GM12878 (cell line): ENCODE results near the gene TSHZ2. TPM values are rescaled to one million over a fixed set of nuclear protein-coding genes. Genes with fewer than 3 reads are reported as not detected.

Source experiments
- ATAC-seq: fragments of 200-7000 bp; cut with Tn5 transposase; 3 replicates; pipeline ENCODE4 v1.9.1; 2020; ENCODE audit warnings: mild to moderate bottlenecking, moderate library complexity
- BruUV-seq: library from RNA; stranded (reverse); fragments of 400-500 nt; replicated peaks from 2 replicates; lab custom pipeline; 2021; lab: Mats Ljungman, UMichigan
- CTCF ChIA-PET: fragments of 300-600 bp; sonication (Branson Sonifier 250); formaldehyde crosslinking; extraction: SDS; loops from one replicate; lab custom pipeline; 2021; ENCODE audit warnings: inconsistent platforms; lab: Yijun Ruan, JAX
- POLR2A ChIA-PET: fragments of 350-600 bp; formaldehyde crosslinking; extraction: SDS; loops from one replicate; lab custom pipeline; 2021; ENCODE audit warnings: inconsistent platforms; lab: Charles Lee
- RAD21 ChIA-PET: fragments of 300-600 bp; sonication (Branson Sonifier 250); formaldehyde crosslinking; loops from one replicate; lab custom pipeline; 2023; ENCODE audit warnings: antibody characterized with exemption; ENCODE audit not compliant: unreplicated experiment; lab: Charles Lee
- SMC1A ChIA-PET: fragments of 300-600 bp; sonication (Branson Sonifier 250); formaldehyde crosslinking; loops from one replicate; lab custom pipeline; 2023; ENCODE audit not compliant: unreplicated experiment, uncharacterized antibody; lab: Charles Lee
- DNase-seq: peaks from one replicate; pipeline ENCODE4 v3.0.0-alpha.2; 2011; ENCODE audit warnings: low read depth, low spot score
- FAIRE-seq: peaks from 3 replicates; lab custom pipeline; 2011; peaks lifted over from hg19 to GRCh38; lab: Jason Lieb, UNC
- H2AFZ ChIP-seq: 2 replicates; pipeline ENCODE4 v1.6.0; 2011; ENCODE audit warnings: low read depth, low read length, control low read depth; ENCODE audit not compliant: control insufficient read depth
- H3K27ac ChIP-seq: 2 replicates; pipeline ENCODE4 v1.5.1; 2011; ENCODE audit warnings: control low read depth; ENCODE audit not compliant: control insufficient read depth, insufficient read depth
- H3K27me3 ChIP-seq, 2 experiments: replicated peaks in 1 of 2; 2 replicates each; pipeline versions ENCODE4 v1.6.0 to v1.6.1; 2011; ENCODE audit warnings: low read length in 1 of 2; ENCODE audit not compliant: control insufficient read depth in 2 of 2, insufficient read depth in 2 of 2
- H3K36me3 ChIP-seq, 2 experiments: 2 replicates each; pipeline ENCODE4 v1.5.1; 2011; ENCODE audit warnings: low read length in 1 of 2; ENCODE audit not compliant: control insufficient read depth in 2 of 2, insufficient read depth in 2 of 2
- H3K4me1 ChIP-seq: 2 replicates; pipeline ENCODE4 v1.6.1; 2011; ENCODE audit warnings: mild to moderate bottlenecking, low read length, moderate library complexity, mixed read lengths; ENCODE audit not compliant: control insufficient read depth, insufficient read depth
- H3K4me2 ChIP-seq: 2 replicates; pipeline ENCODE4 v1.6.0; 2011; ENCODE audit warnings: control low read depth; ENCODE audit not compliant: control insufficient read depth, insufficient read depth
- H3K4me3 ChIP-seq: fragments of 200-600 bp; sonication (generic); 2 replicates; pipeline ENCODE4 v1.5.1; 2016
- H3K79me2 ChIP-seq: 2 replicates; pipeline ENCODE4 v1.6.0; 2011; ENCODE audit warnings: low read length; ENCODE audit not compliant: control insufficient read depth, insufficient read depth
- H3K9ac ChIP-seq: 2 replicates; pipeline ENCODE4 v1.8.0; 2011; ENCODE audit warnings: low read length, control low read depth, mixed read lengths; ENCODE audit not compliant: control insufficient read depth, insufficient read depth
- H3K9me3 ChIP-seq: replicated peaks from 3 replicates; pipeline ENCODE4 v1.5.1; 2011; ENCODE audit warnings: mild to moderate bottlenecking, low read length; ENCODE audit not compliant: control insufficient read depth, insufficient read depth
- H4K20me1 ChIP-seq: 2 replicates; pipeline ENCODE4 v1.6.0; 2011; ENCODE audit not compliant: control insufficient read depth, insufficient read depth
- CHD2 ChIP-seq: IDR thresholded peaks from 2 replicates; pipeline ENCODE4 v1.6.1; 2011; ENCODE audit warnings: low read depth, low read length, improper control_type of control experiment, borderline replicate concordance
- ELK1 ChIP-seq: IDR thresholded peaks from 2 replicates; pipeline ENCODE4 v1.6.1; 2012; ENCODE audit warnings: low read depth, low read length, improper control_type of control experiment
- RBBP5 ChIP-seq: fragments of 200-600 bp; sonication (generic); conservative IDR thresholded peaks from 2 replicates; pipeline ENCODE4 v1.6.1; 2016
- SUZ12 ChIP-seq: fragments of 200-600 bp; sonication (generic); IDR thresholded peaks from one replicate; pipeline ENCODE4 v1.6.1; 2018; ENCODE audit warnings: antibody characterized with exemption, mild to moderate bottlenecking; ENCODE audit not compliant: unreplicated experiment
- TCF7 ChIP-seq: IDR thresholded peaks from 2 replicates; pipeline ENCODE4 v1.6.1; 2014; ENCODE audit warnings: antibody characterized with exemption, borderline replicate concordance
- WGBS: methylation state at CpG from one replicate; pipeline ENCODE4 v1.1.6; 2016; ENCODE audit warnings: low lambda C conversion rate; ENCODE audit not compliant: insufficient replicate concordance, insufficient coverage; ENCODE audit errors: missing lambda C conversion rate; 5-methylcytosine and 5-hydroxymethylcytosine counted together
- in situ Hi-C: fragments of 300-500 bp; cut with MboI; formaldehyde crosslinking; loops from 9 replicates; pipeline ENCODE4 v1.14.3; 2018; ENCODE audit warnings: mixed read lengths
- intact Hi-C: fragments of 100-400 bp; cut with micrococcal nuclease; formaldehyde crosslinking; loops from one replicate; pipeline ENCODE4 v1.14.2; 2022; ENCODE audit not compliant: unreplicated experiment
- polyA plus RNA-seq, 11 experiments: library from polyadenylated mRNA; depleted of rRNA in 4 of 11; unstranded in 6 of 11; stranded (reverse) in 5 of 11; fragments of >200 nt; fragmentation: Nextera tagmentation in 4 of 11; fragmentation: Illumina TruSeq in 1 of 11; extraction: Ambion mirVana in 4 of 11; extraction: Trizol in 1 of 11; gene quantifications; 1 replicate in 1 of 11; 2 replicates in 10 of 11; pipeline versions ENCODE4 v1.2.1 to v1.2.3, GENCODE V29; 2011 to 2016; ENCODE audit warnings: inconsistent platforms in 2 of 11, missing spikeins in 2 of 11, low read depth in 1 of 11
- total RNA-seq, 4 experiments: library from RNA; depleted of rRNA in 3 of 4; stranded (reverse); fragments of >200 nt in 3 of 4; fragmentation: Illumina TruSeq in 1 of 4; extraction: Trizol in 1 of 4; gene quantifications; 2 replicates each; pipeline versions ENCODE4 v1.2.1 to v1.2.3, GENCODE V29; 2013 to 2021

The TSHZ2 gene
- total and polyA plus RNA-seq, 10 of the 15 experiments (the other 5 are each of a cell fraction or from before 2014, with no cell fraction given) = 0.01 to 0.86 (median 0.13) TPM; not detected in 2

- no peak for TF ChIP-seq ELK1
- TF ChIP-seq CHD2 = no peak
- TF ChIP-seq RBBP5 = no peak
Measured at GRCh38 chr20:53395188-53395923, 423.2 kb downstream of the TSHZ2 start (continued).

GRCh38 chr20:53399083-53399482 is 426.9 kb downstream of the TSHZ2 start:
- ChIA-PET POLR2A (no interaction called here), CTCF (no interaction called here), SMC1A (no interaction called here), RAD21 (no interaction called here)
- Histone ChIP-seq H4K20me1 (no peaks in the 10 kb centered on the region), H3K27ac (no peak overlapping the region), H3K4me2 (no peak overlapping the region), H3K79me2 (no peaks in the 10 kb centered on the region), H3K4me3 (no peak overlapping the region), H3K27me3 (no peaks in the 10 kb centered on the region; a peak in 1 of 4 replicates), H3K9me3 (peaks cover 1% of the 10 kb centered on the region; the same call in 2 of the 3 replicates), H3K9ac (no peak overlapping the region), H3K36me3 (no peaks in the 10 kb centered on the region), H2AFZ (no peak overlapping the region), H3K4me1 (no peaks in the 10 kb centered on the region)
- DNase-seq (no peak), FAIRE-seq (no peak), ATAC-seq (no peak)
- in situ Hi-C loops = no loop called here
- TF ChIP-seq SUZ12 (no peak), TCF7 (no peak)
- intact Hi-C loops = no loop called here
- WGBS = 55% methylated on average over 7 of the region's 7 CpGs
- no TSS peak for BruUV-seq
